ENCODE data around the gene MEI4. TPM values are rescaled to one million over a fixed set of nuclear protein-coding genes. Genes with fewer than 3 reads are reported as not detected.

The MEI4 gene
- total RNA-seq, 1 experiment from 2014 or later, result 0.20 TPM

- no peak for TF ChIP-seq ZNF532 (CRISPR knock-in tag; IDR thresholded peaks at IDR 0.05; ENCODE audit: borderline replicate concordance)
- no peak for TF ChIP-seq ETV6 (CRISPR knock-in tag; IDR thresholded peaks at IDR 0.05)
- TF ChIP-seq SMAD4 (CRISPR knock-in tag; IDR thresholded peaks at IDR 0.05), result no peak
- TF ChIP-seq EMX1 (CRISPR knock-in tag; IDR thresholded peaks at IDR 0.05), result no peak
- no peak for TF ChIP-seq JAZF1 (CRISPR knock-in tag; IDR thresholded peaks at IDR 0.05)
- TF ChIP-seq MXD4 (CRISPR knock-in tag; IDR thresholded peaks at IDR 0.05; ENCODE audit: borderline replicate concordance), result no peak
- no peak for TF ChIP-seq NR1H2 (CRISPR knock-in tag; IDR thresholded peaks at IDR 0.05)
- TF ChIP-seq ERG (CRISPR knock-in tag; IDR thresholded peaks at IDR 0.05), result no peak
- no peak for TF ChIP-seq SP1 (CRISPR knock-in tag; conservative IDR thresholded peaks at IDR 0.05)
- no peak for TF ChIP-seq SOX15 (CRISPR knock-in tag; IDR thresholded peaks at IDR 0.05)
Measured at GRCh38 chr6:77773157-77773822, 120.5 kb downstream of the MEI4 start (continued).

- peaks cover 18% of the 10 kb centered on the region for H3K9me3 Mint-ChIP-seq
- no peaks in the 10 kb centered on the region for H3K4me1 Mint-ChIP-seq
- no peaks in the 10 kb centered on the region for H3K27me3 Mint-ChIP-seq (ENCODE audit: low read depth)
- POLR2A ChIA-PET, result no interaction called here
- ATAC-seq (no peak), DNase-seq (ENCODE audit: low spot score) (no peak)
- no peak overlapping the region for H3K27ac Mint-ChIP-seq
- CTCF ChIA-PET, result no interaction called here
- H3K36me3 Mint-ChIP-seq, result no peaks in the 10 kb centered on the region
- H3K4me3 Mint-ChIP-seq, result no peak overlapping the region
- no peak for TF ChIP-seq E2F1 (CRISPR knock-in tag; IDR thresholded peaks at IDR 0.05)
- TF ChIP-seq ZNF396 (CRISPR knock-in tag; IDR thresholded peaks at IDR 0.05; ENCODE audit: borderline replicate concordance), result no peak
- no peak for TF ChIP-seq ZNF425 (CRISPR knock-in tag; conservative IDR thresholded peaks at IDR 0.05)
- TF ChIP-seq ETV6 (CRISPR knock-in tag; IDR thresholded peaks at IDR 0.05), result no peak
- no peak for TF ChIP-seq SP1 (CRISPR knock-in tag; conservative IDR thresholded peaks at IDR 0.05)
- no peak for TF ChIP-seq CTCF (IDR thresholded peaks at IDR 0.05)
- no peak for TF ChIP-seq MLX (CRISPR knock-in tag; IDR thresholded peaks at IDR 0.05)
- TF ChIP-seq GABPB1 (CRISPR knock-in tag; IDR thresholded peaks at IDR 0.05), result no peak
- TF ChIP-seq PRRX2 (CRISPR knock-in tag; IDR thresholded peaks at IDR 0.05), result no peak
- TF ChIP-seq RORB (CRISPR knock-in tag; IDR thresholded peaks at IDR 0.05), result no peak
- TF ChIP-seq USF2 (CRISPR knock-in tag; IDR thresholded peaks at IDR 0.05), result no peak
- no peak for TF ChIP-seq ZNF281 (CRISPR knock-in tag; IDR thresholded peaks at IDR 0.05)
- TF ChIP-seq ZNF232 (CRISPR knock-in tag; IDR thresholded peaks at IDR 0.05), result no peak
Measured at GRCh38 chr6:77774457-77774856, 121.6 kb downstream of the MEI4 start.

Data from WTC11 (cell line).